NB4 (cell line): ENCODE measurements around the gene SSMEM1.

ENCODE experiments used
- POLR2A ChIP-seq: IDR thresholded peaks from 2 replicates; pipeline ENCODE4 v1.6.1; 2011; ENCODE audit warnings: mild to moderate bottlenecking; ENCODE audit not compliant: insufficient read length; ENCODE audit errors: extremely low read depth
- TF ChIP-seq, protein P1 (sequence below): IDR thresholded peaks from one replicate; pipeline ENCODE4 v1.5.1; 2012; ENCODE audit warnings: low read depth, low read length
- TF ChIP-seq, protein P2 (sequence below): IDR thresholded peaks from 2 replicates; pipeline ENCODE4 v1.6.1; 2011; ENCODE audit warnings: low read depth, low read length

DNA sequence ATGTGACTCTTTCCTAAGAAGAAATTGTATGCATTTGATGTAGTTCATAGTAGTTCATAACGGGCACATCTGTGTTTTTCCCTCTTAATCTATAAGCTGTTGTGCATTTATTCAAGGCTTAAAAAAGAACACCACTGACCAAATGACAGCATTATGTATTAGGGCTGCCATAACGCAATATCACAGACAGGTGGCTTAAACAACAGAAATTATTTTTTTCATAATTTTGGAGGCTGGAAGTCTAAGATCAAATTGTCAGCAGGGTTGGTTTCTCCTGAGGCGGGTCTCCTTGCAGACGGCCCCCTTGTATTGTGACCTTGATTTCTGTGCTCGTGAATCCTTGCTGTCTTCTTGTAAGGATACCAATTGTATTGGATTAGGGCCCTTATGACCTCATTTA is 627 bp upstream of the SSMEM1 start:
- TF ChIP-seq, protein P1, sequence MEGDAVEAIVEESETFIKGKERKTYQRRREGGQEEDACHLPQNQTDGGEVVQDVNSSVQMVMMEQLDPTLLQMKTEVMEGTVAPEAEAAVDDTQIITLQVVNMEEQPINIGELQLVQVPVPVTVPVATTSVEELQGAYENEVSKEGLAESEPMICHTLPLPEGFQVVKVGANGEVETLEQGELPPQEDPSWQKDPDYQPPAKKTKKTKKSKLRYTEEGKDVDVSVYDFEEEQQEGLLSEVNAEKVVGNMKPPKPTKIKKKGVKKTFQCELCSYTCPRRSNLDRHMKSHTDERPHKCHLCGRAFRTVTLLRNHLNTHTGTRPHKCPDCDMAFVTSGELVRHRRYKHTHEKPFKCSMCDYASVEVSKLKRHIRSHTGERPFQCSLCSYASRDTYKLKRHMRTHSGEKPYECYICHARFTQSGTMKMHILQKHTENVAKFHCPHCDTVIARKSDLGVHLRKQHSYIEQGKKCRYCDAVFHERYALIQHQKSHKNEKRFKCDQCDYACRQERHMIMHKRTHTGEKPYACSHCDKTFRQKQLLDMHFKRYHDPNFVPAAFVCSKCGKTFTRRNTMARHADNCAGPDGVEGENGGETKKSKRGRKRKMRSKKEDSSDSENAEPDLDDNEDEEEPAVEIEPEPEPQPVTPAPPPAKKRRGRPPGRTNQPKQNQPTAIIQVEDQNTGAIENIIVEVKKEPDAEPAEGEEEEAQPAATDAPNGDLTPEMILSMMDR: no peak
- TF ChIP-seq, protein P2, sequence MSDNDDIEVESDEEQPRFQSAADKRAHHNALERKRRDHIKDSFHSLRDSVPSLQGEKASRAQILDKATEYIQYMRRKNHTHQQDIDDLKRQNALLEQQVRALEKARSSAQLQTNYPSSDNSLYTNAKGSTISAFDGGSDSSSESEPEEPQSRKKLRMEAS: no peak
- TF ChIP-seq POLR2A: no peak
